ENCODE results near the gene HMX1.

The HMX1 gene

DNA sequence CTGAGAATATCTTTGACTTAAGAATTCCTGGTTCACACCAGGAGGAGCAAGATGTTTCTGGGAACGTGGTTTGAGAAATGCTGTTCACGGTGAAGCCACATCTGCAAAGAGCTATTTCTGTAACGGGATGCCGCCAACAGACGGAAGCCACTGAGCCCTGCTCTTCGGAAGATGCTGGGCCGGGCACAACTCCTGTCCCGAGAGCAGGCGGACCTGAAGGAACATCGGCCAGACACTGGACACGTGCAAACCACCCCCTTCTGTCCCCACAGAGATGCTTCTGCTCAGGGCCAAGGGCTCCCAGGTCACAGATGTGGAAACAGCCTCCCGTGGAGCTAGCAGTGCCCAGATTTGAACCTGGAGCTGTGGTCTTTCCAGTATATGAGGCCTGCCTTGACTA is 24.3 kb downstream of the HMX1 start:
- no peak for DNase-seq (ENCODE audit: extremely low read depth, low read depth)
- H3K4me3 ChIP-seq (replicated peaks; ENCODE audit: low read depth, low read length) = no peak overlapping the region
- TF ChIP-seq, protein P1, sequence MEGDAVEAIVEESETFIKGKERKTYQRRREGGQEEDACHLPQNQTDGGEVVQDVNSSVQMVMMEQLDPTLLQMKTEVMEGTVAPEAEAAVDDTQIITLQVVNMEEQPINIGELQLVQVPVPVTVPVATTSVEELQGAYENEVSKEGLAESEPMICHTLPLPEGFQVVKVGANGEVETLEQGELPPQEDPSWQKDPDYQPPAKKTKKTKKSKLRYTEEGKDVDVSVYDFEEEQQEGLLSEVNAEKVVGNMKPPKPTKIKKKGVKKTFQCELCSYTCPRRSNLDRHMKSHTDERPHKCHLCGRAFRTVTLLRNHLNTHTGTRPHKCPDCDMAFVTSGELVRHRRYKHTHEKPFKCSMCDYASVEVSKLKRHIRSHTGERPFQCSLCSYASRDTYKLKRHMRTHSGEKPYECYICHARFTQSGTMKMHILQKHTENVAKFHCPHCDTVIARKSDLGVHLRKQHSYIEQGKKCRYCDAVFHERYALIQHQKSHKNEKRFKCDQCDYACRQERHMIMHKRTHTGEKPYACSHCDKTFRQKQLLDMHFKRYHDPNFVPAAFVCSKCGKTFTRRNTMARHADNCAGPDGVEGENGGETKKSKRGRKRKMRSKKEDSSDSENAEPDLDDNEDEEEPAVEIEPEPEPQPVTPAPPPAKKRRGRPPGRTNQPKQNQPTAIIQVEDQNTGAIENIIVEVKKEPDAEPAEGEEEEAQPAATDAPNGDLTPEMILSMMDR (IDR thresholded peaks at IDR 0.05; ENCODE audit: low read depth, low read length, missing control alignments) = no peak

DNA sequence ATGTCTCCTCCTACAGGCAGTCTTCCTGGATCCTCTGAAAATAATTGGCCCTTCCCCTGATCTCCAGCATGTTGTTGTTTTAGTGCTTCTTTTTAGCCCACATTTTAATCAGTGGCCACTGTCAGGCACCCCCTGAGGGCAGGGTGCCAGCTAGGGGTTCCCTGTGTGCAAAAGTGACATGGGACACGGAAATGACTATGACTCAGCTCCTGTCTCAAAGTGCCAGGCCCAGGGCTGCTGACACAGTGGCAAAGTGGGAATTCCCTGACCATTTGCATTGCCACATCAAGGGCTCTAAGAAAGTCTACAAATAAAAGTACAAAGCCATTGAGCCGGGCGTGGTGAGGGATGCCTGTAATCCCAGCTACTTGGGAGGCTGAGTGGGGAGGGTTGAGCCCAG is 24.8 kb downstream of the HMX1 start:
- TF ChIP-seq, protein P1 (IDR thresholded peaks at IDR 0.05; ENCODE audit: low read depth, low read length, missing control alignments) = no peak
- no peak for DNase-seq (ENCODE audit: extremely low read depth, low read depth)
- no peak overlapping the region for H3K4me3 ChIP-seq (replicated peaks; ENCODE audit: low read depth, low read length)

DNA sequence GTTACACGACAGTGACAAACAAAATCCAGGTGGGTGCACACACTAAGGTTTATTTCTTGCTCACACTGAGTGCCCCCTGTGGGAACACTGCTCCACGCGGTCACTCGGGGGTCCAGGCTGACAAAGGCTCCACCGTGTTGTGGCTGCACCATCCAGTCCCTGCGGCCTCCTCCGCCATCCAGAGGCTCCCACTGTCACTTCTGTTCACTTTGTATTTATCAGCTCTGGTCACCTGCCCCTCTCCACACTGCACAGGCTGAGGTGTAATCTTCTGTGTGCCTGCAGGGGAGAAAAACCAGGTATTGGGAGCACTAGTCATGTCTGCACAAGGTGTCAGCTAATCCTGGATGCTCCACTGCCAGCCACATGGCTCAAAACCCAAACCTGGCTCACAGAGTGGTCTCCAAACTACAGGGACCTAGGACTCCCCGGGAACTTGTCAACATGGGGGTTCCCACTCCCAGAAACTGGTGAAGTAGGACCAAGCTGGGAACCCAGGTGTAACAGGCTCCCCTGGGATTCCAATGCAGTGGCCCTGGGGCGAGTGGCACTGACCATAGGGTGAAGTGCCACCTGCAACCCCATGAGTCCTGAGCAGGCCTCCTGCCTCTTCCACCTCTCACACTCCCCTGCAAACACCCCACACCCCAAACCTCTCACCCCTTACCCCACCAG is 25.5 kb downstream of the HMX1 start:
- no peak overlapping the region for H3K4me3 ChIP-seq (replicated peaks; ENCODE audit: low read depth, low read length)
- no peak for DNase-seq (ENCODE audit: extremely low read depth, low read depth)
- TF ChIP-seq, protein P1 (IDR thresholded peaks at IDR 0.05; ENCODE audit: low read depth, low read length, missing control alignments) = no peak

DNA sequence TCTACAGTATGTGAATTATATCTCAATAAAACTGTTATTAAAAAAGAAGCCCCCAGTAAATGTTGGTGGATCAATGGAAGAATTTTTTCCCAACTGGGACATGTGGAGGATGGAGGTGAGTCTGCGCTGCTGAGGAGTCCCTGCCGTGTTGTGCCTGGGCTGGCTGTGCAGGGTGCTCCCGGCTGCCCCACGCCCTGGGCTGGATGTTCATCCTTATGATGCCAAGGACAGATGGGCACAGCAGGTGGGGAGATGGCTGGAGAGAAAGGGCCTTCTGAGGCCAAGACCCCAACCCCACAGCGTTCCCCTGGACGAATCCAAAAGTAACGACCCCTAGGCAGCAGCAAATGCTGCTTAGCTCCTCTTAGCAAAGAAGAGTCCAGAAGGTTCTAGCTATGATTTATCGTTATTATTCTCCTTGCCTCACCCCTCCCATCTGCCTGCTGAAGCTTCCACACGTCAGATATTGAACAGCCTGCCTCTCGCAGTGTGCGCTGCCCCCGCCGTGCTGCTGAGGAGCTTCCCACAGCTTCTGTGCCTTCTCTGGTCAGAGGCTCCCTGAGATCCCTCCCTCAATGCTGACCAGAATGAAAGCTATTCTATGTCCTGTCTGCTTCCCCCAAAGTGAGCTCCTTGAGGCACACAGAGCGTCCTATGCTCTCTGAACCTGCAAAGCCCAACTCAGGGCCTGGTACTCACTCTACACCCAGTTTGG is 26.5 kb downstream of the HMX1 start:
- TF ChIP-seq, protein P1 (IDR thresholded peaks at IDR 0.05; ENCODE audit: low read depth, low read length, missing control alignments) = no peak
- DNase-seq (ENCODE audit: extremely low read depth, low read depth) = no peak

DNA sequence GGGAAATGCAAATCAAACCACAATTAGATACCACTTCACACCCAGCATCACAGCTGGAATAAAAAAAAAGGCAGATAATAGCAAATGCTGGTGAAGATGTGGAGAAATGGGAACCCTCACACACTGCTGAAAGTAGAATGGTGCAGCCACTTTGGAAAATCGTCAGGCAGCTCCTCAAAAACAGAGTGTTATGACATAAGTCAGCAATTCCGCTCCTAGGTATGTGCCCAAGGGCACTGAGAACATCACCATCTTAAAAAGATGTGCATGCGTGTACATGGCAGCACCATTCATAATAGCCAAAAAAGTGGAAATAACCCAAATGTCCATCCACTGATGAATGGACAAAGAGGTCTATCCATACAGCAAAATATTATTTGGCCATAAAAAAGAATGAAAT is 28.0 kb downstream of the HMX1 start:
- TF ChIP-seq, protein P1 (IDR thresholded peaks at IDR 0.05; ENCODE audit: low read depth, low read length, missing control alignments) = no peak
- no peak overlapping the region for H3K4me3 ChIP-seq (replicated peaks; ENCODE audit: low read depth, low read length)
- DNase-seq (ENCODE audit: extremely low read depth, low read depth) = no peak

More for the DNA sequence above, 26.5 kb downstream of the HMX1 start:
- no peak overlapping the region for H3K4me3 ChIP-seq (replicated peaks; ENCODE audit: low read depth, low read length)

DNA sequence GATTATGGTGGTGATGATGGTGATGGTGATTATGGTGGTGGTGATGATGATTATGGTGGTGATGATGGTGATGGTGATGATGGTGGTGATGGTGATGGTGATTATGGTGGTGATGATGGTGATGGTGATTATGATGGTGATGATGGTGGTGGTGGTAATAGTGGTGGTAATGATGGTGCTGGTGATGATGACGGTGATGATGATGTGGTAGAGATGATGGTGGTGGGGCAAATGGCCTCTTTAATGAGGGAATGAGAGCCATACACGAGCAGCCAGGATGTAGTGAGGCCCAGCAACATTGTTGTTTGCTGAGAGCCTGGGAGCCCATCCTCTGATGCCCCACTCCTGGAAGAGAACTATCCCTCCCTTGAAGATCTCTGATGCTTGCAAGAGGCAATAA is 29.0 kb downstream of the HMX1 start:
- no peak for DNase-seq (ENCODE audit: extremely low read depth, low read depth)
- no peak overlapping the region for H3K4me3 ChIP-seq (replicated peaks; ENCODE audit: low read depth, low read length)
- TF ChIP-seq, protein P1 (IDR thresholded peaks at IDR 0.05; ENCODE audit: low read depth, low read length, missing control alignments) = no peak
